ENCODE measurements around the gene CYP2W1.
"Not testable (repeated sequence)": the region's sequence is repeated elsewhere in the genome, so short reads cannot be mapped to it uniquely, and the experiment has no call there.

CYP2W1 gene

GRCh38 chr7:1029637-1030443 is 46.9 kb downstream of the CYP2W1 start:
- DNase-seq = no peak

GRCh38 chr7:1030444-1031070 is 47.6 kb downstream of the CYP2W1 start:
- no peak for DNase-seq

- no peak for DNase-seq
These were observed 48.9 kb downstream of the CYP2W1 start for GRCh38 chr7:1031716-1032455.

DNA sequence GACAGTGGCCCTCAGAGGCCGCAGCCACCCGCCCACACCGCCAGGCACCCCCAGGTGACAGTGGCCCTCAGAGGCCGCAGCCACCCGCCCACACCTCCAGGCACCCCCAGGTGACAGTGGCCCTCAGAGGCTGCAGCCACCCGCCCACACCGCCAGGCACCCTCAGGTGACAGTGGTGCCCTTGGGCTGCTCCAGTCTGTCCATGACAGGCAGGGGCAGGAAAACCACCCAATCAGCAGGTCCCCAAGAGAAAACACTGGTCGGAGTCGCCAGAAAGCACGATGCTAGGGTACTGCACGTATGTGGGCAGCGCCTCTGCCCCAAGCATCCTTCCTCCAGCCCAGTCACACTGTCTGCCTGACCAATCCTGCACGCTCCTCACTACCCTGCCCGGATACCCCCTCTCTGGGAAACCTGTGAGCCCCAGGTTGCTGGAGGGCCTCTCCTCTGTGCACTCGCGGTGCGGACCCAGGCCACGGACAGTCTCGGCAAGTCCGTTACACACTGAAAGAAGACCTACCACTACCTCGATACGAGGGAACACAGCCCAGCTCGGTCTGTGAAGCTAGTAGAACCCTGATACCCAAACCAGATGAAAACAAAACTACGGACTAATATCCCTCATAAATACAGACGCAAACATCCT is 49.7 kb downstream of the CYP2W1 start:
- no peak for DNase-seq

DNA sequence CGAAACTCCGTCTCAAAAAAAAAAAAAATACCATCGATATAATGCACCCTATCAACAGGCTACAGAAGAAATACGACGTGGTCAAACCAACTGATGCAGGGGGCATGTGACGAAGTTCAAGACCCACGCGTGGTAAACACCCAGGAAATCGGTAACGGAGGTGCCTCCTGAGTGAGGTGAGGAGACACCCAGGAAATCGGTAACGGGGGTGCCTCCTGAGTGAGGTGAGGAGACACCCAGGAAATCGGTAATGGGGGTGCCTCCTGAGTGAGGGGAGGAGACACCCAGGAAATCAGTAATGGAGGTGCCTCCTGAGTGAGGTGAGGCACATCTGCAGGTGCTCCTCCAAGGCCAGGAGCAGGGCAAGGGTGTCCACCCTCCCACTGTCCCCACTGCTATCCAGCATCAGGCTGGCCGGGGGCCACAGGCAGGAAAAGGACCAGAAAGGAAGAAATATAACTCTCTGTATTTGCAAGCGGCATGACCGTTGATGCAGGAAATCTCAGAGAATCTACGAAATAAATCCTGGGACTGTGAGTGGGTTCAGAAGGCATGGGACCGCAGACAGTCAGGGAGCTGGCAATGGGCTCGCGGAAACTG is 50.7 kb downstream of the CYP2W1 start:
- no peak for DNase-seq

- not testable (repeated sequence) for DNase-seq
These were observed 51.8 kb downstream of the CYP2W1 start for GRCh38 chr7:1034769-1035168.

DNA sequence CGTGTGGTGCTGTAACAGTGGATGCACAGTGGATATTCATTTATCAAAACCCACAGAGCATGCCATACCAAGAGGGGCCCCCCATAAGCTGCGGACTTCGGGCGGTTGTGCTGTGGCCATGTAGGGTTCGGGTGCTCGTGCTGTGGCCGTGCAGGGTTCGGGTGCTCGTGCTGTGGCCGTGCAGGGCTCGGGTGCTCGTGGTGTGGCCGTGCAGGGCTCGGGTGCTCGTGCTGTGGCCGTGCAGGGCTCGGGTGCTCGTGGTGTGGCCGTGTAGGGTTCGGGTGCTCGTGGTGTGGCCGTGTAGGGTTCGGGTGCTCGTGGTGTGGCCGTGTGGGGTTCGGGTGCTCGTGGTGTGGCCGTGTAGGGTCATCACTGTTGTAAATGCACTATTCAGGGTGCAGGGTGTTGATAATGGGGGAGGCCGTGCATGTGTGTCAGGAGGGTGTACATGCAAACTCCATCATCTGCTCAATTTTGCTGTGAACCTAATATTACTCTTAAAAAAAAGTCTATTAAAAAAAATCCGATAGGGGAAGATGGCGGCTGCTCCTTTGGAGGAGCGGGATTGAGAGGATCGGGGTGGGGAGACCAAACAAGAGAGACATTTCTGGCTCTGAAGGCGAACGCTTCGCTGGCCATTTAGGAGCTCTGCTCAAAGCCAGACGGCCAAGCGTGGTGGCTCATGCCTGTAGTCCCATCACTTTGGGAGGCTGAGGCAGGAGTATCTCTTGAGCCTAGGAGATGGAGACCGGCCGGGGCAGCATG is 53.4 kb downstream of the CYP2W1 start:
- DNase-seq = not testable (repeated sequence)

Measured in NCI-H2227 treated with DMSO at 0.1 percent for 48 hours (cell line).